ENCODE results near the gene PNPT1. TPM values are rescaled to one million over a fixed set of nuclear protein-coding genes. Genes with fewer than 3 reads are reported as not detected.
A peak's percentile ranks its signal among the peaks of the same experiment; 100 is the strongest.

Gene PNPT1
- total and polyA plus RNA-seq, 2 donors from 2014 or later, result 9.0 to 19.8 TPM

- no peak overlapping the region for H3K4me3 ChIP-seq (ENCODE audit: low read length in 3 of 3)
- no peak overlapping the region for H3K27ac ChIP-seq (ENCODE audit: low read depth in 2 of 2, low read length in 2 of 2)
- TF ChIP-seq CTCF (IDR thresholded peaks at IDR 0.05; ENCODE audit: borderline replicate concordance, extremely low read depth, insufficient read depth), result no peak
- peaks cover 0 to 5% (median 0%) of the 10 kb centered on the region in 3 donors for H3K36me3 ChIP-seq (ENCODE audit: control insufficient read depth in 2 of 3, insufficient read depth in 3 of 3, low read length in 3 of 3)
- H3K9ac ChIP-seq (ENCODE audit: low read length in 3 of 3), result no peak overlapping the region
- peaks cover 0 to 2% (median 0%) of the 10 kb centered on the region in 3 donors for H3K4me1 ChIP-seq (ENCODE audit: control insufficient read depth in 2 of 3, insufficient read depth in 2 of 3, low read depth in 1 of 3, low read length in 3 of 3)
- intact Hi-C loops (cut with DNase I), result no loop called here
- DNase-seq, result no peak
- no peak for FAIRE-seq
- H3K27me3 ChIP-seq (ENCODE audit: control insufficient read depth, insufficient read depth, low read length), result no peaks in the 10 kb centered on the region
- H3K9me3 ChIP-seq (ENCODE audit: control insufficient read depth in 2 of 3, insufficient read depth in 1 of 3, low read length in 3 of 3), result no peaks in the 10 kb centered on the region
Measured at GRCh38 chr2:55627915-55628314, 65.7 kb downstream of the PNPT1 start.

GRCh38 chr2:55621802-55622201 lies 71.8 kb downstream of the PNPT1 start:
- H3K27ac ChIP-seq (ENCODE audit: low read depth in 2 of 2, low read length in 2 of 2), result no peak overlapping the region
- FAIRE-seq (no peak), DNase-seq (no peak)
- H3K27me3 ChIP-seq (ENCODE audit: control insufficient read depth, insufficient read depth, low read length), result no peaks in the 10 kb centered on the region
- H3K4me3 ChIP-seq (ENCODE audit: low read length in 3 of 3), result no peak overlapping the region
- no peak overlapping the region for H3K9ac ChIP-seq (ENCODE audit: low read length in 3 of 3)
- TF ChIP-seq CTCF (IDR thresholded peaks at IDR 0.05; ENCODE audit: borderline replicate concordance, extremely low read depth, insufficient read depth), result no peak
- H3K4me1 ChIP-seq (ENCODE audit: control insufficient read depth in 2 of 3, insufficient read depth in 2 of 3, low read depth in 1 of 3, low read length in 3 of 3), result peaks cover 0 to 14% (median 8%) of the 10 kb centered on the region in 3 donors
- intact Hi-C loops (cut with DNase I), result no loop called here
- peaks cover 0 to 5% (median 0%) of the 10 kb centered on the region in 3 donors for H3K36me3 ChIP-seq (ENCODE audit: control insufficient read depth in 2 of 3, insufficient read depth in 3 of 3, low read length in 3 of 3)
- no peaks in the 10 kb centered on the region for H3K9me3 ChIP-seq (ENCODE audit: control insufficient read depth in 2 of 3, insufficient read depth in 1 of 3, low read length in 3 of 3)

GRCh38 chr2:55620123-55620779 lies 73.4 kb downstream of the PNPT1 start:
- peak; percentile 23 for TF ChIP-seq CTCF (IDR thresholded peaks at IDR 0.05; ENCODE audit: borderline replicate concordance, extremely low read depth, insufficient read depth)
- H3K27ac ChIP-seq (ENCODE audit: low read depth in 2 of 2, low read length in 2 of 2), result no peak overlapping the region
- H3K4me3 ChIP-seq (ENCODE audit: low read length in 3 of 3), result peak overlapping the region in 2 of 3 donors; percentile 3 to 41
- FAIRE-seq (no peak), DNase-seq (no peak)
- no peaks in the 10 kb centered on the region for H3K9me3 ChIP-seq (ENCODE audit: control insufficient read depth in 2 of 3, insufficient read depth in 1 of 3, low read length in 3 of 3)
- intact Hi-C loops (cut with DNase I), result no loop called here
- H3K4me1 ChIP-seq (ENCODE audit: control insufficient read depth in 2 of 3, insufficient read depth in 2 of 3, low read depth in 1 of 3, low read length in 3 of 3), result peaks cover 0 to 17% (median 8%) of the 10 kb centered on the region in 3 donors
- no peaks in the 10 kb centered on the region for H3K27me3 ChIP-seq (ENCODE audit: control insufficient read depth, insufficient read depth, low read length)
- peaks cover 0 to 1% (median 0%) of the 10 kb centered on the region in 3 donors for H3K36me3 ChIP-seq (ENCODE audit: control insufficient read depth in 2 of 3, insufficient read depth in 3 of 3, low read length in 3 of 3)
- H3K9ac ChIP-seq (ENCODE audit: low read length in 3 of 3), result peak overlapping the region in 1 of 3 donors; percentile 19
